8988T (cell line): ENCODE measurements around the gene PITPNB.

Experiments used
- DNase-seq: peaks from one replicate; pipeline ENCODE4 v3.0.0; 2011

Gene PITPNB

DNA sequence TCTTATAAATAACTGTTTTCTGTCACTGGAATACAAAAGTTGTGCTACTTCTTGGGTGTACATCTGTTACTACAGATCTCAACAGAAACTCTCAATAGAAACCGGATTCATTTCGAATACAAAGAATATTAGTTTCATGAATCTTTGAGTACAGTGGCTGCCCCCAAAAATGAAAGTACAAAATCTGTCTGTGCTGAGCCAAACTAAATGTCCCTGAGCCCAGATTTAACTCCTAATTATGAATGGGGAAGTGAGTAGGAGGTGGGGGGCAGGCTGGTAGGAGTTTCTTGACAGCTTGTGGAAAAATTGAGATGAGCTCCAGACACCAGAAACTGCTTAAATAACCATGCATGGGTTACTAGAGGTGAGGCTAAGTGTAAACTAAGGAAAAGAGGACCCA is 41.6 kb downstream of the PITPNB start:
- no peak for DNase-seq

DNA sequence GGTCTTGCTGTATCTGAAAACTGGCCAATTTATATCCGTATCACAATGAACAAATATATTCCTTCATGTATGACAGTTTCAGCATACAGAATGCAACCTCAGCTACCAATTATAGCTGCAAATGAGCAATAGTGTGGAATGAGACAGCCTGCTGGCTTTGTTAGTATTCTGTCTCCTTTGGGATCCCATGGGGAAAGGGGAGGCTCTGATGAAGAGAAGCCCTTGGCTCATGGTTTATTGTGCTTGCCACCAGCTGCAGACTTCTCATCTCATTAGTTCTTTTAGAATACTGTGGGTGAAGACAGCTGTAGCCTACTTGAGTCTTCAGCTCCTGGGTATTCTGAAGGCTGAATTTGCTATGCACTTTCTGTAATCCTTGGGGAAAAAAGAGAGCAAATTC is 42.4 kb downstream of the PITPNB start:
- DNase-seq, result no peak

DNA sequence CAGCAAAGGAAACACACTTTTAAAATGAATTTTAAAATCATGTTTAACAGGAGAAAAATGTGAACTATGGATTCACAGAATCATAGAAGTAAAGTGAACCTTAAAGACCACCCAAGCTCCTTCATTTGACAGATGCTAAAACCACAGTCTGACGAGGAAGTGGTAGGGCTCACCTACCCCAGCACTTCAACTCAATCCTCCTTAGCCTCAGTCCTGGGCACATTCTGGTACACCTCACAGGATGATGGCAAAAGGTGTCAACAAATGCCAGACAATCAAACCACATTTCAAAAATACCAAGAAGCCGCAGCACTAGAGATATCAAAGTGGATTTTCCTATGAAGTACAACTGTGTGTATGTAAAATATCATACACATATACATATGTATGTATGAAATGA is 43.1 kb downstream of the PITPNB start:
- no peak for DNase-seq

GRCh38 chr22:27874764-27875163 is 44.3 kb downstream of the PITPNB start:
- DNase-seq, result no peak

- no peak for DNase-seq
Observed at GRCh38 chr22:27874185-27874584, 44.9 kb downstream of the PITPNB start.

DNA sequence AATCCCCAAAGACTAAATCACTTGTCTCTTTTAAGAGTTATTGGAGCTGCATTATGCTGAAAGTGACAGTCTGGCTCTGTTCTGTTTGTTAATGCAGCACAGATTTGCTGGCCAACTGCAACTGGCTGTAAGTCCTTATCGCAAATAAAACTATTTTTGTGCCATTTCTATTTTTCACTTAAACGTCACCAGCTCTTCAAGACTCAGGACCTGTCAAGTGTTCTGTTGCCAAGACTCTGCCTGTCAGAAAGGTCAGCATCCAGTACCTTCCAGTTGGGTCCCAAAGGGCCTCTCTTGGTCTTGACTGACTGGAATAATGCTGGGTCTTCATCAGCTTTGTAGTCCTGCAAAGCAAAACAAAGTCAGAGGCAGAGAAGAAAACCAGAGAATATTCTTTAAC is 45.6 kb downstream of the PITPNB start:
- DNase-seq, result no peak

DNA sequence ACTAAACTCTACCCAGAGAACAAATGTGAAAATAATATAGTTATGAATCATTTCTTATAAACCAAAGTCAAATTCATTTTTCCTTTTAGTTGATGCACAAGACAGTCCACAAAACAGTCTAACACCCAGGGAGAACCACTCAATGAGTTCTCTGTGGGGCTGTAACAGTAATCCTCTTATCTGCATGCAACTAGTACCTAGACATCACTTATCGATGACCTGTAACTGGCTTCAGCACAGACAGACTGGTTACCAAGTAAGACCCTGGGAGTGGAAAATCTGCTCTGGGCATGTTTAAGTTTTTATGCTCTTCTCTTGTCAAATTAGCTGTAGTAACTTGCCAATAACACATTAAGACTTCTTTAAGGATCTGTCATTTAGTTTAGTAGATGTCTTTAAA is 46.6 kb downstream of the PITPNB start:
- DNase-seq, result no peak

DNA sequence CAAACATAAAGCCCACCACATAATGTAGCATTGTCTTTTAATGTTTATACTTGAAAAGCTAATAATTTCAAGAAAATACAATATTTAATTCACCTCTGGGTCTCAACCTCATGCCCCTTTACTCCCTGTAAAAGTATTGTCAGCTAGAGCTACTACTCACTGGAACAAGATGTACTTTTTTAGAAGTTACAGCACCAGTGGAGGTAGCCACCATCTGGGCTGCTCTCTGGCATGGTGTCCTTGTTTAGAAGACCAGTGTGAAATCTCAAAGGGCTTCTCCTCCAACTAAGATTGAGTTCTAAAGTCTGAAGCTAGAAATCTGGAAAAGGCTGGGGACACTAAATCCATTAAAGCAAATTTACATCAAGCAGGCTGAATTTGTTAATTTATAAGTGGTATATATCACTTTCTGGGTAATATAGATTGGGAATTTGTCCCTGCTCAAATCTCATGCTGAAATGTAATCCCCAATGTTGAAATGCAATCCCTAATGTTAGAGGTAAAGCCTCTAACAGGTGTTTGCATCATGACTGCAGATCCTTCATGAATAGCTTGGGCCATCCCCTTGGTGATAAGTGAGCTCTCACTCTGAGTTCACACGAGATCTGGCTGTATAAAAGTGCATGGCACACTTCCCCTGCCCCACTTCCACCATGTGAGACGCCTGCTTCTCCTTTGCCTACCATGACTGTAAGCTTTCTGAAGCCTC is 47.6 kb downstream of the PITPNB start:
- no peak for DNase-seq

- DNase-seq, result no peak
Observed at GRCh38 chr22:27870234-27871191, 48.5 kb downstream of the PITPNB start.

DNA sequence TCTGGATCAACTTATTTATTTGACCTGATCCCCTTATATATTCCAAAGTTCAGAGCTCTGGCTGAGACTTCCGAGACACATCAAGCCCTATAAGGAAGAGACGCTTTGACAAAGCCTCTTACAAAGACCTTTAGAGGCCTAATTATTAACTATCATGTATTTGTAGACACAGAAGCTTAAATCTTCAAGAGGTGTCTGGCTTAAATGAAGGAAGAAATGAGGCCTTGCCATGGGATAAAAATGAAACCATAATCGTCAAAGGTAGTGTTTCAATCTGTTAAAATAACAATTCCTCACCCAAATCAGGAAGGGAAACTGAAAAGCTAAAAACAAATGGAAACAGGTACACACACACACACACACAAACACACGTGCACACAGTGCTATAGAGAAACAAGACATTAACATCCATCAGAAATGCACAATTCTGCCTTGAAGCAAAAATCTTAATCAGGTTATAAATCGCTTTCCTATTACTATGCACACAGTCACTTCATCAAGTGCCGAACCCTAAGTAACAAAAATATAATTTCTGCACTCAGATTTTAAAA is 50.2 kb downstream of the PITPNB start:
- DNase-seq, result no peak

DNA sequence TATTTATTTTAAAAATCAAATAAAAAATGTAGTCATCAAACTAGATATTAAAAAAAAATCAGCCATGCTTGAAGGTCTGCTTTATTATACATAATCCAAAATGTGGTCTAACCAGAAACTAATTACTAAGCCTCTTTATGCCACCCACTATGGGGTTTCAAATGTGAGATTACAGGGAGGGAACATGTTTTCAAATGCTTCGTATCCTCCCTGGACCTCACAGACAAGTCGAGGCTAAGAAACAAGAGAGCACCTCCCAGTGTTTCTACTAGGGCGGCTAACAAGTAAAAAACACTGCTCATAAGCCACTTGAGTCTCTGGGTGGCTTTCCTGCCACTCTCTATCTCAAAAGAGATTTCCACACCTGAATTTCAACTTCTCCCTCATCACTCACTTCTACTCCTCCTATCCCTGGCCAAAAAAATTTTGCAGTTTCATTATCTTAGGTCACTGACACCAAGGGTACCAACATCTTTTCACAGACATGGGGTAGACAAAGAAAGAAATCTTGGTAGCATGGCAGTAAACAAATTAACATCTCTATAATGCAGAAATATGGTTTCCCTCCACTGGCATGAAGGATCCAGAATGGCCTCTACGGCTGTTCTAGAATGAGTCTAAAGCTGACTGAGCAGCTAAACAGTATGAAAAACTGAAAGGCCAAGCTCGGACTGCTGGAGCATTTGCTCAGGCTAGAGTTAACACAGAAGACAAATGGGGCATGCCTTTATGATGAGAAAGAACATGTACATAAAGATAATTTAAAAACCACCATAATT is 50.9 kb downstream of the PITPNB start:
- DNase-seq, result no peak

DNA sequence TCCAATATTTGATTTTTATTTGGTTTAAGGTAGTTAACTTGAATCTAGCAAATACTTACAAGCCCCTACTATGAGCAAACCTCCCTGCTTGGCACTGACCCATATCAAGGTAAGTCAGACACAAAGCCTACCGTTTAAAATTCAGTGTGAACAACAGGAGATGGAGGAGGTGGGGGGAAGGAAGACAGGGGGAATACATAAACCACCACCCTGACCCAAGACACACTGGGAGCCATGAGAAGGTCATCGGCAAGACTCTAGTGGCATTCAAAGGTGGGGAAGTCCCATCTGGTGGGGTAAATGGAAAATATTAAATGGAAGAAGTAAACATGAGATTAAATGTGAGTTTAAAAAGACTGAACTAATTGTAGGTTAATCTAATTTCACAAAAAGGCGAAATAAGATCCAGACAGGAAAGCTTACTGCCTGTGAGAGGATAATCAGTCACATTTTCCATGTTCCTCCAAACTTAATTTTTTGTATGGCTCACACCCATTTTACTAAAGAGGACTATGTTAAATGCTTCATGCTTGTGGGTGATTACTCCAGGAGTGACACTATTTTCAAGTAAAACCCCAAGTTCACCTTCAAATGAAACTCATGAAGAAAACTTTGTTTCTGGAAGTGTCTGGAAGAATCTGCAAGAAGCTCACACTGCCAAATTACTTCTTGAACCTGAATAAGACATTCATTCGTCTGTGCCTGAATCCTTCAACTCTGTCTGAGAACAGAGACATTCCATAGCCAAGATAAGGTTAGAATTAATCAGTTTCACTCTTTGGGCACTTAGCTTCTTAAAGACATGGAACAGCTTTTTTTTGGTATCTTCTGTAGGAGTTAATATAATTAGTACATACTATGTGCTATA is 51.7 kb downstream of the PITPNB start:
- no peak for DNase-seq

- DNase-seq, result no peak
Observed at GRCh38 chr22:27866135-27867084, 52.6 kb downstream of the PITPNB start.

- no peak for DNase-seq
Observed at GRCh38 chr22:27865496-27865895, 53.6 kb downstream of the PITPNB start.

- no peak for DNase-seq
Observed at GRCh38 chr22:27863556-27863955, 55.5 kb downstream of the PITPNB start.

- DNase-seq, result no peak
Observed at GRCh38 chr22:27863001-27863400, 56.1 kb downstream of the PITPNB start.

- no peak for DNase-seq
Observed at GRCh38 chr22:27859336-27859735, 59.7 kb downstream of the PITPNB start.

GRCh38 chr22:27858626-27859025 is 60.4 kb downstream of the PITPNB start:
- no peak for DNase-seq

- no peak for DNase-seq
Observed at GRCh38 chr22:27857443-27857842, 61.6 kb downstream of the PITPNB start.

GRCh38 chr22:27856386-27856785 is 62.7 kb downstream of the PITPNB start:
- DNase-seq, result no peak

GRCh38 chr22:27853424-27853823 is 65.6 kb downstream of the PITPNB start:
- DNase-seq, result no peak
